OCI-M2 (cell line): Measurements from ENCODE around the gene THSD4.

ENCODE experiments used
- DNase-seq: peaks from one replicate; lab custom pipeline; 2025; ENCODE audit not compliant: unreplicated experiment; lab: John Stamatoyannopoulos, UW

The THSD4 gene

GRCh38 chr15:71811752-71812735 lies 696.8 kb downstream of the THSD4 start:
- no peak for DNase-seq

GRCh38 chr15:71812966-71813722 lies 697.9 kb downstream of the THSD4 start:
- no peak for DNase-seq

GRCh38 chr15:71813723-71814470 lies 698.6 kb downstream of the THSD4 start:
- DNase-seq = no peak

GRCh38 chr15:71815301-71815700 lies 700.0 kb downstream of the THSD4 start:
- DNase-seq = no peak

GRCh38 chr15:71817351-71817750 lies 702.1 kb downstream of the THSD4 start:
- DNase-seq = no peak

GRCh38 chr15:71820127-71820526 lies 704.9 kb downstream of the THSD4 start:
- DNase-seq = no peak

GRCh38 chr15:71821547-71822129 lies 706.4 kb downstream of the THSD4 start:
- DNase-seq = no peak

- no peak for DNase-seq
Measured at GRCh38 chr15:71822890-71823630, 707.8 kb downstream of the THSD4 start.

- DNase-seq = no peak
Measured at GRCh38 chr15:71823801-71824200, 708.5 kb downstream of the THSD4 start.

- DNase-seq = no peak
Measured at GRCh38 chr15:71825021-71825730, 709.9 kb downstream of the THSD4 start.

- DNase-seq = no peak
Measured at GRCh38 chr15:71826196-71826595, 710.9 kb downstream of the THSD4 start.

- DNase-seq = no peak
Measured at GRCh38 chr15:71830981-71831380, 715.7 kb downstream of the THSD4 start.
